ENCODE measurements around the gene RAB22A.

The RAB22A gene

GRCh38 chr20:58312836-58313235 lies 3.3 kb downstream of the RAB22A start:
- TF ChIP-seq GATA3 (IDR thresholded peaks at IDR 0.05; ENCODE audit: low read depth, low read length) (no peak), GATA2 (IDR thresholded peaks at IDR 0.05; ENCODE audit: low read depth, low read length) (no peak)

- no peak for TF ChIP-seq GATA2 (IDR thresholded peaks at IDR 0.05; ENCODE audit: low read depth, low read length)
- TF ChIP-seq GATA3 (IDR thresholded peaks at IDR 0.05; ENCODE audit: low read depth, low read length) = no peak
Observed at GRCh38 chr20:58313396-58313795, 3.9 kb downstream of the RAB22A start.

- TF ChIP-seq GATA2 (IDR thresholded peaks at IDR 0.05; ENCODE audit: low read depth, low read length) = no peak
- no peak for TF ChIP-seq GATA3 (IDR thresholded peaks at IDR 0.05; ENCODE audit: low read depth, low read length)
Observed at GRCh38 chr20:58321205-58321604, 11.7 kb downstream of the RAB22A start.

GRCh38 chr20:58322083-58322482 lies 12.6 kb downstream of the RAB22A start:
- TF ChIP-seq GATA2 (IDR thresholded peaks at IDR 0.05; ENCODE audit: low read depth, low read length) = no peak
- TF ChIP-seq GATA3 (IDR thresholded peaks at IDR 0.05; ENCODE audit: low read depth, low read length) = no peak

- TF ChIP-seq GATA2 (IDR thresholded peaks at IDR 0.05; ENCODE audit: low read depth, low read length) (no peak), GATA3 (IDR thresholded peaks at IDR 0.05; ENCODE audit: low read depth, low read length) (no peak)
Observed at GRCh38 chr20:58325912-58326311, 16.4 kb downstream of the RAB22A start.

GRCh38 chr20:58327211-58327610 lies 17.7 kb downstream of the RAB22A start:
- TF ChIP-seq GATA3 (IDR thresholded peaks at IDR 0.05; ENCODE audit: low read depth, low read length) (no peak), GATA2 (IDR thresholded peaks at IDR 0.05; ENCODE audit: low read depth, low read length) (no peak)

- TF ChIP-seq GATA3 (IDR thresholded peaks at IDR 0.05; ENCODE audit: low read depth, low read length) (no peak), GATA2 (IDR thresholded peaks at IDR 0.05; ENCODE audit: low read depth, low read length) (no peak)
Observed at GRCh38 chr20:58328836-58329235, 19.3 kb downstream of the RAB22A start.

- TF ChIP-seq GATA2 (IDR thresholded peaks at IDR 0.05; ENCODE audit: low read depth, low read length) (no peak), GATA3 (IDR thresholded peaks at IDR 0.05; ENCODE audit: low read depth, low read length) (no peak)
Observed at GRCh38 chr20:58329711-58330110, 20.2 kb downstream of the RAB22A start.

- TF ChIP-seq GATA2 (IDR thresholded peaks at IDR 0.05; ENCODE audit: low read depth, low read length) (no peak), GATA3 (IDR thresholded peaks at IDR 0.05; ENCODE audit: low read depth, low read length) (no peak)
Observed at GRCh38 chr20:58330249-58330648, 20.7 kb downstream of the RAB22A start.

GRCh38 chr20:58330687-58331086 lies 21.2 kb downstream of the RAB22A start:
- TF ChIP-seq GATA3 (IDR thresholded peaks at IDR 0.05; ENCODE audit: low read depth, low read length) (no peak), GATA2 (IDR thresholded peaks at IDR 0.05; ENCODE audit: low read depth, low read length) (no peak)

- TF ChIP-seq GATA3 (IDR thresholded peaks at IDR 0.05; ENCODE audit: low read depth, low read length) (no peak), GATA2 (IDR thresholded peaks at IDR 0.05; ENCODE audit: low read depth, low read length) (no peak)
Observed at GRCh38 chr20:58331961-58332551, 22.5 kb downstream of the RAB22A start.

- TF ChIP-seq GATA3 (IDR thresholded peaks at IDR 0.05; ENCODE audit: low read depth, low read length) (no peak), GATA2 (IDR thresholded peaks at IDR 0.05; ENCODE audit: low read depth, low read length) (no peak)
Observed at GRCh38 chr20:58339741-58340140, 30.2 kb downstream of the RAB22A start.

- no peak for TF ChIP-seq GATA2 (IDR thresholded peaks at IDR 0.05; ENCODE audit: low read depth, low read length)
- no peak for TF ChIP-seq GATA3 (IDR thresholded peaks at IDR 0.05; ENCODE audit: low read depth, low read length)
Observed at GRCh38 chr20:58340151-58340550, 30.6 kb downstream of the RAB22A start.

GRCh38 chr20:58340853-58341252 lies 31.3 kb downstream of the RAB22A start:
- no peak for TF ChIP-seq GATA2 (IDR thresholded peaks at IDR 0.05; ENCODE audit: low read depth, low read length)
- TF ChIP-seq GATA3 (IDR thresholded peaks at IDR 0.05; ENCODE audit: low read depth, low read length) = no peak

- TF ChIP-seq GATA3 (IDR thresholded peaks at IDR 0.05; ENCODE audit: low read depth, low read length) = no peak
- no peak for TF ChIP-seq GATA2 (IDR thresholded peaks at IDR 0.05; ENCODE audit: low read depth, low read length)
Observed at GRCh38 chr20:58342104-58342945, 32.8 kb downstream of the RAB22A start.

Measured in SH-SY5Y (cell line).